Measurements from ENCODE around the gene TERT. TPM values are rescaled to one million over a fixed set of nuclear protein-coding genes. Genes with fewer than 3 reads are reported as not detected.
"Not testable (repeated sequence)": the region's sequence is repeated elsewhere in the genome, so short reads cannot be mapped to it uniquely, and the experiment has no call there.

The TERT gene
- total and polyA plus RNA-seq, 4 experiments from 2014 or later = 0.12 to 0.13 TPM; not detected in 2

GRCh38 chr5:1330847-1331831 is 36.3 kb upstream of the TERT start:
- H3K27me3 Mint-ChIP-seq = no peaks in the 10 kb centered on the region
- no peak for DNase-seq
- POLR2A ChIA-PET (ENCODE audit: partially characterized antibody) = interaction anchor here (1.0 to 1.3 kb wide), 2 partner anchors 14 to 16 kb away, joined by 3 to 4 read pairs; no protein-coding TSS in a partner anchor

DNA sequence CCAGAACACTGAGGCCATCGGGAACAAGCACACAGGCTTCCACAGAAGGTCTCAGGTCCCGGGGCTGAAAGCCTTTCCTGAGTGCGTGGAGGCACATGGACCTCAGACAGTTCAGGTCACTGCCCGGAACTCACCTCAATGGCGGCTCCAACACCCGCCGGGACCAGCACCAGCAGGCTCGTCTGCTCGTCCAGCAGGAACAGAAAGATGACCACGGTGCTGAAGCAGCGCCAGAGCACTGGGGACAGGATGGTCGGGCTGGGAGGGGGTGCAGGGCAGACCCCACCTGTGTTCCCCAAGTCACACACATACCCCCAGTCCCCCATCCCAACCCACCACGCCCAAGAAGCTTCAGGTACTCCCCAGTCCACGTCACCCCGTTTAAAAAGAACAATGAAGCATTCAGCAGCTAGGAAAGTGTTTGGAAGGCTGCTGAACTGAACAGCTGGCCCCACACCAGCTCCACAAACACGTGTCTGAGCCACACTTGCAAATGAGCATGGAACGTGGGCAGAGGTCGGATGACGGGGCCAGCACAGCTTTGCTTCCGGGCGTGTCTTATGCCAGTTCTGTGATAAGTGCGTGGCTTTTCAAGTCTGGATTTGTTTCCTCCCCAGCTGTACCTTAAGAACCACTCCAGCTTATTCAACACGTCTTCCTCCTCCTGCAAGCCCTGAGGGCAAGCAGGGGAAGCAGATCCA is 35.4 kb upstream of the TERT start:
- Histone ChIP-seq H3K27ac (ENCODE audit: low read depth, low read length) (no peak overlapping the region), H3K9me3 (ENCODE audit: control insufficient read depth in 1 of 2, low read length in 2 of 2) (no peaks in the 10 kb centered on the region), H3K27me3 (ENCODE audit: insufficient read depth, low read length) (no peaks in the 10 kb centered on the region), H3K4me3 (ENCODE audit: low read length in 2 of 2) (no peak overlapping the region), H3K36me3 (ENCODE audit: insufficient read depth, low read length) (peaks cover 57% of the 10 kb centered on the region), H3K4me1 (ENCODE audit: insufficient read depth, low read length) (no peaks in the 10 kb centered on the region)
- Mint-ChIP-seq H3K36me3 (peaks cover 30 to 67% of the 10 kb centered on the region in 2 donors), H3K27me3 (no peaks in the 10 kb centered on the region), H3K9me3 (no peaks in the 10 kb centered on the region), H3K27ac (peak overlapping the region in 1 of 7 donors; percentile 24), H3K4me3 (no peak overlapping the region), H3K4me1 (peaks cover 0 to 15% (median 4%) of the 10 kb centered on the region in 4 donors)
- no peak for DNase-seq
- CTCF ChIA-PET (ENCODE audit: partially characterized antibody) = no interaction called here
- POLR2A ChIA-PET (ENCODE audit: partially characterized antibody) = interaction anchor here (1.0 to 1.3 kb wide), 2 partner anchors 13 to 15 kb away, joined by 3 to 4 read pairs; no protein-coding TSS in a partner anchor
- intact Hi-C loops (cut with micrococcal nuclease) = no loop called here

More at GRCh38 chr5:1330847-1331831, 36.3 kb upstream of the TERT start:
- Mint-ChIP-seq H3K36me3 (peaks cover 29 to 66% of the 10 kb centered on the region in 2 donors), H3K9me3 (no peaks in the 10 kb centered on the region), H3K4me1 (peaks cover 3 to 17% (median 4%) of the 10 kb centered on the region in 4 donors), H3K4me3 (no peak overlapping the region), H3K27ac (no peak overlapping the region)
- Histone ChIP-seq H3K9me3 (ENCODE audit: control insufficient read depth in 1 of 2, low read length in 2 of 2) (no peaks in the 10 kb centered on the region), H3K27ac (ENCODE audit: low read depth, low read length) (no peak overlapping the region), H3K36me3 (ENCODE audit: insufficient read depth, low read length) (peaks cover 57% of the 10 kb centered on the region), H3K4me3 (ENCODE audit: low read length in 2 of 2) (no peak overlapping the region), H3K27me3 (ENCODE audit: insufficient read depth, low read length) (no peaks in the 10 kb centered on the region), H3K4me1 (ENCODE audit: insufficient read depth, low read length) (no peaks in the 10 kb centered on the region)
- CTCF ChIA-PET (ENCODE audit: partially characterized antibody) = interaction anchor here (0.8 kb wide), 1 partner anchor 49 kb away, joined by 3 read pairs; no protein-coding TSS in a partner anchor
- intact Hi-C loops (cut with micrococcal nuclease) = no loop called here

- H3K27ac Mint-ChIP-seq = peak overlapping the region in 1 of 7 donors; percentile 7
- DNase-seq = no peak
- Histone ChIP-seq H3K4me1 (ENCODE audit: insufficient read depth, low read length) (no peaks in the 10 kb centered on the region), H3K36me3 (ENCODE audit: insufficient read depth, low read length) (peaks cover 58% of the 10 kb centered on the region), H3K27ac (ENCODE audit: low read depth, low read length) (no peak overlapping the region), H3K4me3 (ENCODE audit: low read length in 2 of 2) (no peak overlapping the region), H3K27me3 (ENCODE audit: insufficient read depth, low read length) (no peaks in the 10 kb centered on the region), H3K9me3 (ENCODE audit: control insufficient read depth in 1 of 2, low read length in 2 of 2) (no peaks in the 10 kb centered on the region)
- ChIA-PET POLR2A (ENCODE audit: partially characterized antibody) (interaction anchor here (1.2 kb wide), 2 partner anchors 15 to 16 kb away, joined by 4 to 5 read pairs; partner anchors contain the start of gene CLPTM1L), CTCF (ENCODE audit: partially characterized antibody) (no interaction called here)
- peaks cover 0 to 15% (median 4%) of the 10 kb centered on the region in 4 donors for H3K4me1 Mint-ChIP-seq
- H3K27me3 Mint-ChIP-seq = no peaks in the 10 kb centered on the region
- peaks cover 25 to 62% of the 10 kb centered on the region in 2 donors for H3K36me3 Mint-ChIP-seq
- no peak overlapping the region for H3K4me3 Mint-ChIP-seq
- intact Hi-C loops (cut with micrococcal nuclease) = no loop called here
- H3K9me3 Mint-ChIP-seq = no peaks in the 10 kb centered on the region
Measured at GRCh38 chr5:1329111-1329579, 34.3 kb upstream of the TERT start.

DNA sequence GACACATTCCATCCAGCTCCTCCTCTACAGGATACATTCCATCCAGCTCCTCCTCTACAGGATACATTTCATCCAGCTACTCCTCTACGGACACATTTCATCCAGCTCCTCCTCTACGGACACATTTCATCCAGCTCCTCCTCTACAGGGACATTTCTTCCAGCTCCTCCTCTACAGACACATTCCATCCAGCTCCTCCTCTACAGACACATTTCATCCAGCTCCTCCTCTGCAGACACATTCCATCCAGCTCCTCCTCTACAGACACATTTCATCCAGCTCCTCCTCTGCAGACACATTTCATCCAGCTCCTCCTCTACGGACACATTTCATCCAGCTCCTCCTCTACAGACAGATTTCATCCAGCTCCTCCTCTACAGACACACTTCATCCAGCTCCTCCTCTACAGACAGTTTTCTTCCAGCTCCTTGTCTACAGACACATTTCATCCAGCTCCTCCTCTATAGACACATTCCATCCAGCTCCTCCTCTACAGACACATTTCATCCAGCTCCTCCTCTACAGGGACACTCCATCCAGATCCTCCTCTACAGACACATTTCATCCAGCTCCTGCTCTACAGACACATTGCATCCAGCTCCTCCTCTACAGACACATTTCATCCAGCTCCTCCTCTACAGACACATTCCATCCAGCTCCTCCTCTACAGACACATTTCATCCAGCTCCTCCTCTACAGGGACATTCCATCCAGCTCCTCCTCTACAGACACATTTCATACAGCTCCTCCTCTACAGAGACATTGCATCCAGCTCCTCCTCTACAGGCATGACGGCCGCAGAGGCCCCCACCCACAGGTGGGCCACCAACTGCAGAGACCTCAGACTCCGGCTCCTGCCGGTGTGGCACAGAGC is 33.6 kb upstream of the TERT start:
- H3K4me3 Mint-ChIP-seq = peak overlapping the region in 1 of 8 donors; percentile 13
- POLR2A ChIA-PET (ENCODE audit: partially characterized antibody) = interaction anchor here (1.2 kb wide), 2 partner anchors 15 to 16 kb away, joined by 4 to 5 read pairs; partner anchors contain the start of gene CLPTM1L

DNA sequence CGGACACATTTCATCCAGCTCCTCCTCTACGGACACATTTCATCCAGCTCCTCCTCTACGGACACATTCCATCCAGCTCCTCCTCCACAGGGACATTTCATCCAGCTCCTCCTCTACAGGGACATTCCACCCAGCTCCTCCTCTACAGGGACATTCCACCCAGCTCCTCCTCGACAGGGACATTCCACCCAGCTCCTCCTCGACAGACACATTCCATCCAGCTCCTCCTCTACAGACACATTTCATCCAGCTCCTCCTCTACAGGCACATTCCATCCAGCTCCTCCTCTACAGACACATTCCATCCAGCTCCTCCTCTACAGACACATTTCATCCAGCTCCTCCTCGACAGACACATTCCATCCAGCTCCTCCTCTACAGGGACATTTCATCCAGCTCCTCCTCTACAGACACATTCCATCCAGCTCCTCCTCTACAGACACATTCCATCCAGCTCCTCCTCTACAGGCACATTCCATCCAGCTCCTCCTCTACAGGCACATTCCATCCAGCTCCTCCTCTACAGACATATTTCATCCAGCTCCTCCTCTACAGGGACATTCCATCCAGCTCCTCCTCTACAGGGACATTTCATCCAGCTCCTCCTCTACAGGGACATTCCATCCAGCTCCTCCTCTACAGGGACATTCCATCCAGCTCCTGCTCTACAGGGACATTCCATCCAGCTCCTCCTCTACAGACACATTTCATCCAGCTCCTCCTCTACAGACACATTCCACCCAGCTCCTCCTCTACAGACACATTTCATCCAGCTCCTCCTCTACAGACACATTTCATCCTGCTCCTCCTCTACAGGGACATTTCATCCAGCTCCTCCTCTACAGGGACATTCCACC is 32.3 kb upstream of the TERT start:
- H3K36me3 ChIP-seq (ENCODE audit: insufficient read depth, low read length) = peaks cover 62% of the 10 kb centered on the region
- Mint-ChIP-seq H3K4me1 (peaks cover 0 to 13% (median 4%) of the 10 kb centered on the region in 4 donors), H3K36me3 (peaks cover 20 to 61% of the 10 kb centered on the region in 2 donors), H3K27ac (peak overlapping the region in 6 of 7 donors; percentile 4 to 73 (median 17))
- DNase-seq; H3K4me3 Mint-ChIP-seq; intact Hi-C loops (cut with micrococcal nuclease); H3K27me3 ChIP-seq (ENCODE audit: insufficient read depth, low read length); H3K4me3 ChIP-seq (ENCODE audit: low read length in 2 of 2); H3K4me1 ChIP-seq (ENCODE audit: insufficient read depth, low read length); H3K27ac ChIP-seq (ENCODE audit: low read depth, low read length); H3K9me3 ChIP-seq (ENCODE audit: control insufficient read depth in 1 of 2, low read length in 2 of 2); H3K9me3 Mint-ChIP-seq; H3K27me3 Mint-ChIP-seq: not testable (repeated sequence)
- ChIA-PET CTCF (ENCODE audit: partially characterized antibody) (interaction anchor here (1.3 kb wide), 1 partner anchor 53 kb away, joined by 3 read pairs; no protein-coding TSS in a partner anchor), POLR2A (ENCODE audit: partially characterized antibody) (interaction anchor here (0.6 to 2.1 kb wide), 3 partner anchors 8 to 14 kb away, joined by 3 to 8 read pairs (median 4); no protein-coding TSS in a partner anchor)

More for the DNA sequence above, 33.6 kb upstream of the TERT start:
- peaks cover 58% of the 10 kb centered on the region for H3K36me3 ChIP-seq (ENCODE audit: insufficient read depth, low read length)
- H3K4me3 ChIP-seq (ENCODE audit: low read length in 2 of 2); H3K27me3 Mint-ChIP-seq; DNase-seq; H3K9me3 Mint-ChIP-seq; H3K4me1 ChIP-seq (ENCODE audit: insufficient read depth, low read length); H3K27me3 ChIP-seq (ENCODE audit: insufficient read depth, low read length); H3K9me3 ChIP-seq (ENCODE audit: control insufficient read depth in 1 of 2, low read length in 2 of 2); intact Hi-C loops (cut with micrococcal nuclease); H3K27ac ChIP-seq (ENCODE audit: low read depth, low read length); CTCF ChIA-PET (ENCODE audit: partially characterized antibody): not testable (repeated sequence)
- Mint-ChIP-seq H3K27ac (peak overlapping the region in 5 of 7 donors; percentile 7 to 82 (median 44)), H3K36me3 (peaks cover 23 to 65% of the 10 kb centered on the region in 2 donors), H3K4me1 (peaks cover 0 to 15% (median 4%) of the 10 kb centered on the region in 4 donors)

- DNase-seq; H3K27me3 Mint-ChIP-seq; H3K27me3 ChIP-seq (ENCODE audit: insufficient read depth, low read length); intact Hi-C loops (cut with micrococcal nuclease); H3K9me3 ChIP-seq (ENCODE audit: control insufficient read depth in 1 of 2, low read length in 2 of 2); H3K4me1 ChIP-seq (ENCODE audit: insufficient read depth, low read length); H3K27ac ChIP-seq (ENCODE audit: low read depth, low read length); H3K4me3 Mint-ChIP-seq; H3K4me3 ChIP-seq (ENCODE audit: low read length in 2 of 2); H3K9me3 Mint-ChIP-seq: not testable (repeated sequence)
- Mint-ChIP-seq H3K27ac (peak overlapping the region in 4 of 7 donors; percentile 0 to 57 (median 27)), H3K36me3 (peaks cover 20 to 61% of the 10 kb centered on the region in 2 donors), H3K4me1 (peaks cover 0 to 13% (median 4%) of the 10 kb centered on the region in 4 donors)
- CTCF ChIA-PET (ENCODE audit: partially characterized antibody) = interaction anchor here (1.1 to 1.3 kb wide), 2 partner anchors 11 to 54 kb away, joined by 3 to 5 read pairs; no protein-coding TSS in a partner anchor
- peaks cover 62% of the 10 kb centered on the region for H3K36me3 ChIP-seq (ENCODE audit: insufficient read depth, low read length)
- POLR2A ChIA-PET (ENCODE audit: partially characterized antibody) = interaction anchor here (0.6 to 2.1 kb wide), 3 partner anchors 9 to 14 kb away, joined by 3 to 8 read pairs (median 4); no protein-coding TSS in a partner anchor
Measured at GRCh38 chr5:1326532-1326875, 31.6 kb upstream of the TERT start.
